GM18951 (cell line): Measurements from ENCODE around the gene MEIOSIN.
A peak's percentile ranks its signal among the peaks of the same experiment; 100 is the strongest.
"Not testable (repeated sequence)": the region's sequence is repeated elsewhere in the genome, so short reads cannot be mapped to it uniquely, and the experiment has no call there.

Experiments
- POLR2A ChIP-seq: IDR thresholded peaks from 4 replicates; pipeline ENCODE4 v1.6.1; 2011; ENCODE audit warnings: mild to moderate bottlenecking; ENCODE audit not compliant: insufficient read length, insufficient read depth; ENCODE audit errors: extremely low read depth
- in situ Hi-C: fragments of 300-500 bp; cut with MboI; formaldehyde crosslinking; loops from one replicate; pipeline ENCODE4 v1.12.0; 2022; ENCODE audit warnings: low sequenced_read_pairs, mixed read lengths, inconsistent platforms; ENCODE audit not compliant: unreplicated experiment

Gene MEIOSIN, protein sequence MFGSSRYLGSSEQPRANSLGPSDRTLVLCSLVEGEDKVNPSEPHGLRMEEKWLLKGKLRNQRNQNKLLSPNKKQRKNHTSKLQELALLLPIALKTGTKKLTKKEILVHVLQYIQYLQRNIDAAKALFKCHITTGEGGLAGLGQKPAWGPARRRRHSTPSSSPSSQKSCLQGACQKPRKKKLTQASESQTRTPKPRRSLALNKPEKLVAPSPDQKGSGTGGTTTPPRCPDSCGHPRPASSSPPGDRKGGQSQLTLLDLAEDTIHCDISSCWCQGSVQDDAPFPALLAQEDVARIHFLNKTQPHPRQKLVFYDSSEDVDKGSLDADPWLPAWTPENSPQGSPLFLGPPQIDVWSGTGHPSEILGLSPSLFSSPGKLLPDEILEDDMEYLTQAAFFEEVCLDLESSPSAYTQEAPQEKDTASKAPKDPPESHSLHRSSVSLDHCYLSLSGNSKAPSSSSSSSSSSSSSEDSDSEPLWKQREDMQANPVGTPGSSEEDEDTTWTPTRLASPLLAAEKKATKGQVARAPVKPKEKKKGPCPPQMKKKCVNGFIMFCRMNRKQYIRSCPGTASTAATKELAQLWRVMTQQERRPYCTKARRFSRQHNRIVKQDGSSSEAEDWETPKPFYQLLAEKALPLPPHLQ

GRCh38 chr19:45733160-45733810 lies at the start of gene MEIOSIN:
MEIOSIN (plus strand) TSS chr19:45733439; CDS start chr19:45735377, 1,938 bp downstream.
- no peak for TF ChIP-seq POLR2A
- in situ Hi-C loops: no loop called here

GRCh38 chr19:45685045-45685444 lies 48.2 kb upstream of the MEIOSIN start:
- in situ Hi-C loops: not testable (repeated sequence)

- TF ChIP-seq POLR2A: no peak
Measured at GRCh38 chr19:45687599-45687998, 45.6 kb upstream of the MEIOSIN start.

DNA sequence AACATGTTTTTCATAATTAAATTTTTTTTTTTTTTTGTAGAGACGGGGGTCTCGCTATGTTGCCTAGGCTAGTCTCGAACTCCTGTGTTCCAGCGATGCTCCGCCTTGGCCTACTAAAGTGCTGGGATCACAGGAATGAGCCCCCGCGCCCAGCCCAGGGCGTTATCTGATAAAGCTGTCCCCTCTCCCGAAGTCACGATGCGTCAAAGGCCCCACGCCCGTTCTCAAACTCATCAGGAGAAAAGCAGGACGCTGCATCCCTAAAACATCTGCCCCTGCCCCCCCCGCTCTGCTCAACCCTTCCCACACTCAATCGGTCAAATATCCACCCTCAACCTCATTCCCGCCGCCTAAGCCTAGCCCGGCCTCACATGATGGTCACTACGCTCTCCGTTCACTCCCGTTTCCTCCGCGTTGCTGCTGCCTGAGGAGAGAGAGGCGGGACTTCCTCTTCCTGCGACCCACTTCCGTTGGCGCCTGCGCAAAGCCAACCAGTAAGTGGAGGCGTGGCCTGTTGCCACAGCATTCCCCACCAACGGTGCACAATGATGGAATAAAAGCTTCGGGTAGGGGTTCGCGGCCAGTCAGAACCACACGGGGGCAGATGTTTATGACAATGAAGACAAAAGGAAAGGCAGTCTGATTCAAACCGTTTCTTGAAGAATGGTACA lies 41.6 kb upstream of the MEIOSIN start, which contains the start of gene SNRPD2:
Gene SNRPD2 (minus strand): TSS at position 438 of the 671 bp plus-strand sequence. CDS start 65 bp downstream, at position 373.
- in situ Hi-C loops: no loop called here
- peak; percentile 93 for TF ChIP-seq POLR2A

More at GRCh38 chr19:45687599-45687998, 45.6 kb upstream of the MEIOSIN start:
- in situ Hi-C loops: no loop called here

- in situ Hi-C loops: no loop called here
- TF ChIP-seq POLR2A: peak; percentile 95
Measured at GRCh38 chr19:45692187-45693105, 40.8 kb upstream of the MEIOSIN start, which contains the start of gene QPCTL. QPCTL (plus strand) TSS chr19:45692666; CDS start chr19:45692704, 38 bp downstream.

DNA sequence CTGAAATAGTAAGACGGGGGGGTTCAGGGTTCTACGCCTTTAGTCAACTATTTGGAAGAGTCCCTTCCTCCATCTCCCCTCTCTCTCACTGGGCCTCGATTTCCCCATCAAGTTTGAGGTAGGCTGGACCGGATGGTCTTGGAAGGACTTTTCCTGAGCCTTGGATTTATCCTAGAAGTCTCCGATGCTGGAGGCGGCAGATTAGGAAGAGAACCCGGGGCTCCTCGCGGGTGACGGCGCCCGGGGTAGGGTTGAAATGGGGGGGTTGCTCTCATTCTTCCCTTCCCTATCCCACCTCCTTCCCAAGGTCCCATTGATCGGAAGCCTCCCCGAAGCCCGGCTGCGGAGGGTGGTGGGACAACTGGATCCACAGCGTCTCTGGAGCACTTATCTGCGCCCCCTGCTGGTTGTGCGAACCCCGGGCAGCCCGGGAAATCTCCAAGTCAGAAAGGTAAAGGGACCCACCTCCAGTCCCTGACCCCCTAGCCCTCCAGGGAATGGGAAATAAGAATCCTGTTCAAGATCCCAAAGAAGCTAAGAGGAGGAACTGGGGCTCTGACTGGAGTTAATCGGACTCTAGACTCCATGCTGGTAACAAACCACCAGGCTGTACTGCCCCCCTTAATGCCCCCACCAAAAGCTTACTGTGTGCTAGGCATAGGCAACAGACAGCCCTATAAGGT lies 40.0 kb upstream of the MEIOSIN start:
- in situ Hi-C loops: no loop called here

DNA sequence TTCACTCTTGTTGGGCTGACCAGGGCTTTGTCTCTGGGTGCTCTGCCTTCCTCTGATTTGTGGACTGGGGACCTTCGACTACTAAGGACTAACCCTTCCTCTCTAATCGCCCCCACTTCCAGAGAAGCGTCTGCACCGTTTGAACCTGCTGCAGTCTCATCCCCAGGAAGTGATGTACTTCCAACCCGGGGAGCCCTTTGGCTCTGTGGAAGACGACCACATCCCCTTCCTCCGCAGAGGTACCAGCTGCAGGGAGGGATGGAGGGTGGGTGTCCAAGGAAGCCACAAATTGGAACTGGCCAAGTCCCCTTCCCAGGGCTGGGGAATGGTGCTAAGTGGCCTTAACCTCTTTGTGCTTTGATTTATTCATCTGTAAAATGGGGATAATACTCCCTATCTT lies 31.6 kb upstream of the MEIOSIN start:
- in situ Hi-C loops: no loop called here
- no peak for TF ChIP-seq POLR2A

More for the DNA sequence above, 40.0 kb upstream of the MEIOSIN start:
- no peak for TF ChIP-seq POLR2A

DNA sequence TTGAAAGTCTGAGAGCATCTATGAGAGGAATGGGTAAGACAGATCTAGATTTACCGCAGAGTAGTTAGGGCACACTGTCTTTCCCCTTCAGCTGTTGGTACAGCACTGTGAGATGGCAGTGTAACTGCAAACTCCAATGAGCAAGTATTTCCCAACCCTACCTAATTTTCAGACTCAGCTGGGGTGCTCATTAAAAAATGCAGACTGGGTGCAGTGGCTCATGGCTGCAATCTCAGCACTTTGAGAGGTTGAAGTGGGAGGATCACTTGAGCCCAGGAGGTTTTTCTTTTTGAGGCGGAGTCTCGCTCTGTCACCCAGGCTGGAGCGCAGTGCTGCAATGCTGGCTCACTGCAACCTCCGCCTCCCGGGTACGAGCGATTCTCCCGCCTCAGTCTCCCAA lies 28.1 kb upstream of the MEIOSIN start:
- in situ Hi-C loops: no loop called here
- TF ChIP-seq POLR2A: no peak

DNA sequence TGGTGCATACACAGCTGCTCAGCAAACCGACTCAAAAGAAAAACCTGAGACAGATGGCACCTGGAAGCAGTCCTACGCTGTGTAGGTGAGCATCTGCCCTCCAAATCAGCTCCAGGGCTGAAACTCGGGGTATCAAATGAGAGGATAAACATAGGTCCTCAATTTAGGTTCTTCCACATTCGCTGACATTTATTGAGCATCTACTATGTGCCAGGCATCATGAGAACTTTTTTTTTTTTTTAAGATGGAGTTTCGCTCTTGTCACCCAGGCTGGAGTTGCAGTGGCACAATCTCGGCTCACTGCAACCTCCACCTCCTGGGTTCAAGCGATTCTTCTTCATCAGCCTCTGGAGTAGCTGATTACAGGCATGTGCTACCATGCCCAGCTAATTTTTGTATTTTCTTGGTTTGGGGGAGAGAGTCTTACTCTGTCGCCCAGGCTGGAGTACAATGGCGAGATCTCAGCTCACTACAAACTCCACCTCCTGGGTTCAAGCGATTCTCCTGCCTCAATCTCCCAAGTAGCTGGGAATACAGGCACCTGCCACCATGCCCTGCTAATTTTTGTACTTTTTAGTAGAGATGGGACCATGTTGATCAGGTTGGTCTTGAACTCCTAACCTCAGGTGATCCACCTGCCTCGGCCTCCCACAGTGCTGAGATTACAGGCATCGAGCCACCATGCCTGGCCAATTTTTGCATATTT lies 27.4 kb upstream of the MEIOSIN start:
- in situ Hi-C loops: no loop called here
- TF ChIP-seq POLR2A: no peak

- no peak for TF ChIP-seq POLR2A
- in situ Hi-C loops: no loop called here
Measured at GRCh38 chr19:45710356-45711130, 22.7 kb upstream of the MEIOSIN start.
